OCI-LY7 (cell line): ENCODE results near the gene RYK. TPM values are rescaled to one million over a fixed set of nuclear protein-coding genes. Genes with fewer than 3 reads are reported as not detected.

Experiments
- Bru-seq: library from RNA; stranded (reverse); fragments of 400-500 nt; gene quantifications from one replicate; lab custom pipeline; 2021; lab: Mats Ljungman, UMichigan
- BruChase-seq, 2 experiments: library from RNA; stranded (reverse); fragments of 400-500 nt; gene quantifications; one replicate each; lab custom pipeline; 2021; lab: Mats Ljungman, UMichigan
- BruUV-seq: library from RNA; stranded (reverse); fragments of 400-500 nt; replicated peaks from 2 replicates; lab custom pipeline; 2021; lab: Mats Ljungman, UMichigan
- CTCF ChIA-PET: fragments of 300-600 bp; sonication (Branson Sonifier 250); formaldehyde crosslinking; loops from one replicate; lab custom pipeline; 2022; ENCODE audit warnings: antibody characterized with exemption; ENCODE audit not compliant: unreplicated experiment; lab: Charles Lee
- POLR2A ChIA-PET: fragments of 300-600 bp; sonication (Branson Sonifier 250); formaldehyde crosslinking; loops from one replicate; lab custom pipeline; 2022; ENCODE audit warnings: antibody characterized with exemption; lab: Charles Lee
- DNase-seq: peaks from one replicate; pipeline ENCODE4 v3.0.0-alpha.2; 2015; ENCODE audit warnings: low spot score
- H2AFZ ChIP-seq: fragments of 200-600 bp; sonication (generic), shearing (Covaris generic); 2 replicates; pipeline ENCODE4 v1.6.1; 2014; ENCODE audit warnings: mild to moderate bottlenecking, antibody characterized with exemption, low read length, moderate library complexity
- H3K27ac ChIP-seq: fragments of 200-600 bp; sonication (generic); 2 replicates; pipeline ENCODE4 v1.5.1; 2014; ENCODE audit warnings: mixed run types, low read depth, mild to moderate bottlenecking, moderate library complexity, low read length, inconsistent platforms; ENCODE audit not compliant: poor library complexity, severe bottlenecking
- H3K36me3 ChIP-seq: fragments of 200-600 bp; sonication (generic); 2 replicates; pipeline ENCODE4 v1.6.1; 2014; ENCODE audit warnings: mild to moderate bottlenecking, antibody characterized with exemption, low read length, moderate library complexity, mixed read lengths; ENCODE audit not compliant: insufficient read depth
- H3K4me1 ChIP-seq: fragments of 200-600 bp; sonication (generic); 2 replicates; pipeline ENCODE4 v1.5.1; 2014; ENCODE audit warnings: mild to moderate bottlenecking, low read length; ENCODE audit not compliant: insufficient read depth, poor library complexity, severe bottlenecking
- H3K4me2 ChIP-seq: fragments of 200-600 bp; sonication (generic); 2 replicates; pipeline ENCODE4 v1.6.1; 2014; ENCODE audit warnings: mild to moderate bottlenecking, low read length
- H3K4me3 ChIP-seq: fragments of 200-600 bp; sonication (generic); 2 replicates; pipeline ENCODE4 v1.5.1; 2014; ENCODE audit warnings: mild to moderate bottlenecking, low read depth, low read length; ENCODE audit not compliant: poor library complexity, severe bottlenecking
- H3K79me2 ChIP-seq: fragments of 200-600 bp; sonication (generic); 2 replicates; pipeline ENCODE4 v1.6.1; 2016; ENCODE audit warnings: low read depth, mild to moderate bottlenecking, low read length, moderate library complexity, mixed read lengths; ENCODE audit not compliant: insufficient read depth
- H3K9me2 ChIP-seq: fragments of 200-600 bp; sonication (generic); 2 replicates; pipeline ENCODE4 v1.6.1; 2016; ENCODE audit warnings: mild to moderate bottlenecking, low read length, mixed read lengths; ENCODE audit not compliant: insufficient read depth
- H3K9me3 ChIP-seq: fragments of 200-600 bp; sonication (generic); 2 replicates; pipeline ENCODE4 v1.6.1; 2014; ENCODE audit warnings: mild to moderate bottlenecking, mixed run types, low read length, mixed read lengths
- H4K20me1 ChIP-seq: fragments of 200-600 bp; sonication (generic); 2 replicates; pipeline ENCODE4 v1.6.1; 2014; ENCODE audit warnings: mild to moderate bottlenecking, antibody characterized with exemption, low read length, moderate library complexity, mixed read lengths; ENCODE audit not compliant: insufficient read depth
- EZH2phosphoT487 ChIP-seq: fragments of 200-600 bp; sonication (generic); IDR thresholded peaks from 2 replicates; pipeline ENCODE4 v1.6.1; 2018; ENCODE audit warnings: low read depth, borderline replicate concordance, mild to moderate bottlenecking, mixed run types, antibody characterized with exemption, low read length, moderate library complexity, mixed read lengths
- intact Hi-C: fragments of 100-400 bp; cut with micrococcal nuclease; formaldehyde crosslinking; loops from one replicate; pipeline ENCODE4 v1.10.0; 2022; ENCODE audit not compliant: unreplicated experiment
- long read RNA-seq: library from polyadenylated mRNA; stranded (forward); transcript quantifications from one replicate; pipeline ENCODE4 v2.0.0, GENCODE V29; 2022
- total RNA-seq, 2 experiments: library from RNA; depleted of rRNA in 1 of 2; stranded (reverse); fragments of >200 nt in 1 of 2; shearing (Covaris generic) in 1 of 2; gene quantifications; 2 replicates each; pipeline ENCODE4 v1.2.3, GENCODE V29; 2014 to 2022
- TF ChIP-seq, protein P1 (sequence below): fragments of 200-600 bp; sonication (generic); conservative IDR thresholded peaks from 2 replicates; pipeline ENCODE4 v1.5.1; 2014; ENCODE audit warnings: mild to moderate bottlenecking, antibody characterized with exemption, low read length, moderate library complexity, mixed read lengths

The RYK gene
- total RNA-seq (2014; rRNA removed; shearing (Covaris generic)): 24.8 and 25.0 TPM in 2 replicates
- 22.5 and 25.5 TPM in 2 replicates for total RNA-seq (2022)
- percentile 72 among the genes with signal in this experiment for Bru-seq, nascent RNA
- percentile 61 among the genes with signal in this experiment for BruChase-seq, experiment 1, labeled RNA remaining after a 6-hour chase
- percentile 64 among the genes with signal in this experiment for BruChase-seq, experiment 2, labeled RNA remaining after a 2-hour chase
- long read RNA-seq, transcript RYK-209 (15 exons, 2,934 nt): minor isoform, 5 of 35 reads
- long read RNA-seq, transcript RYK-201 (15 exons, 2,667 nt): major isoform, 24 of 35 reads
- long read RNA-seq, partial matches to known transcripts: 3 of 35 reads
- long read RNA-seq, other reads (novel, unspliced or antisense): 3 of 35 reads

GRCh38 chr3:134250717-134251220, at the start of gene RYK:
Gene RYK, minus strand, starts transcription at chr3:134250859. Its CDS starts 205 bp downstream, at chr3:134250654.
- Histone ChIP-seq H3K4me1 (peaks cover 10% of the 10 kb centered on the region), H3K4me2 (peak within 1 kb of the TSS; percentile 95), H4K20me1 (peaks cover 7% of the 10 kb centered on the region; the same call in 1 of the 2 replicates), H3K27ac (peak within 1 kb of the TSS; percentile 29), H3K9me3 (0 out of 2 replicates have a peak, but pooled peaks cover 7% of the 10 kb centered on the region), H3K4me3 (peak within 1 kb of the TSS; percentile 88), H3K79me2 (no peaks in the 10 kb centered on the region; the same call in 1 of the 2 replicates), H2AFZ (peak within 1 kb of the TSS; percentile 95), H3K36me3 (no peaks in the 10 kb centered on the region; the same call in 1 of the 2 replicates), H3K9me2 (no peaks in the 10 kb centered on the region)
- TF ChIP-seq, protein P1, sequence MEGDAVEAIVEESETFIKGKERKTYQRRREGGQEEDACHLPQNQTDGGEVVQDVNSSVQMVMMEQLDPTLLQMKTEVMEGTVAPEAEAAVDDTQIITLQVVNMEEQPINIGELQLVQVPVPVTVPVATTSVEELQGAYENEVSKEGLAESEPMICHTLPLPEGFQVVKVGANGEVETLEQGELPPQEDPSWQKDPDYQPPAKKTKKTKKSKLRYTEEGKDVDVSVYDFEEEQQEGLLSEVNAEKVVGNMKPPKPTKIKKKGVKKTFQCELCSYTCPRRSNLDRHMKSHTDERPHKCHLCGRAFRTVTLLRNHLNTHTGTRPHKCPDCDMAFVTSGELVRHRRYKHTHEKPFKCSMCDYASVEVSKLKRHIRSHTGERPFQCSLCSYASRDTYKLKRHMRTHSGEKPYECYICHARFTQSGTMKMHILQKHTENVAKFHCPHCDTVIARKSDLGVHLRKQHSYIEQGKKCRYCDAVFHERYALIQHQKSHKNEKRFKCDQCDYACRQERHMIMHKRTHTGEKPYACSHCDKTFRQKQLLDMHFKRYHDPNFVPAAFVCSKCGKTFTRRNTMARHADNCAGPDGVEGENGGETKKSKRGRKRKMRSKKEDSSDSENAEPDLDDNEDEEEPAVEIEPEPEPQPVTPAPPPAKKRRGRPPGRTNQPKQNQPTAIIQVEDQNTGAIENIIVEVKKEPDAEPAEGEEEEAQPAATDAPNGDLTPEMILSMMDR: no peak
- no peak for TF ChIP-seq EZH2phosphoT487
- CTCF ChIA-PET: no interaction called here
- POLR2A ChIA-PET: interaction anchor here (0.9 kb wide), 1 partner anchor 44 kb away, joined by 4 read pairs; no protein-coding TSS in a partner anchor
- intact Hi-C loops: loop anchor here (2.0 kb wide), 1 partner anchor 236 kb away; the partner anchor contains the start of gene CEP63
- no TSS peak for BruUV-seq
- DNase-seq: peak; percentile 86

DNA sequence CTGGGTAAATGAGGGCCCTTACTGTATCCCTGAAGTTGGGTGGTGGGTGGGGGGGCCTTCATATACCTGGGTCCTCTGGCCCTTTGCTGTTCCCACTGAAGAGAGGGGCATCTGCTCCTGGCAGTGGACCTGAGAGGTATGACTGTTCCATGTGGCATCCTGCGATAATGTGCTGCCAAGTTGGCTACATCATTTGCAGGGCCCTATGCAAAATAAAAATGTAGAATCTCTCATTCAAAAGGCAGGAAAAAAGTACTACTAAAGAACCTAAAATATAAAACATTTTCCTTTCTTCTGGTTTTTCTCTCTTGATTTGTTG, 49.2 kb upstream of the RYK start:
- no peaks in the 10 kb centered on the region for H4K20me1 ChIP-seq
- H3K4me2 ChIP-seq: no peak overlapping the region
- no peaks in the 10 kb centered on the region for H3K9me2 ChIP-seq
- POLR2A ChIA-PET: no interaction called here
- H3K27ac ChIP-seq: no peak overlapping the region
- no TSS peak for BruUV-seq
- H3K9me3 ChIP-seq: peaks cover 7% of the 10 kb centered on the region; the same call in 1 of the 2 replicates
- no peak for TF ChIP-seq EZH2phosphoT487
- CTCF ChIA-PET: no interaction called here
- H3K36me3 ChIP-seq: no peaks in the 10 kb centered on the region
- no peak for DNase-seq
- no peaks in the 10 kb centered on the region for H3K4me1 ChIP-seq
- H2AFZ ChIP-seq: no peak overlapping the region
- H3K4me3 ChIP-seq: no peak overlapping the region
- intact Hi-C loops: no loop called here
- H3K79me2 ChIP-seq: no peaks in the 10 kb centered on the region

GRCh38 chr3:134299185-134299887, 48.7 kb upstream of the RYK start:
- no peak overlapping the region for H3K4me2 ChIP-seq
- intact Hi-C loops: no loop called here

More at GRCh38 chr3:134299185-134299887, 48.7 kb upstream of the RYK start:
- no peak overlapping the region for H2AFZ ChIP-seq
- H3K36me3 ChIP-seq: no peaks in the 10 kb centered on the region
- H3K4me3 ChIP-seq: no peak overlapping the region
- no TSS peak for BruUV-seq
- peaks cover 7% of the 10 kb centered on the region; the same call in 1 of the 2 replicates for H3K9me3 ChIP-seq
- CTCF ChIA-PET: no interaction called here
- POLR2A ChIA-PET: no interaction called here
- DNase-seq: no peak
- no peaks in the 10 kb centered on the region for H3K79me2 ChIP-seq
- H4K20me1 ChIP-seq: no peaks in the 10 kb centered on the region
- H3K4me1 ChIP-seq: no peaks in the 10 kb centered on the region
- no peaks in the 10 kb centered on the region for H3K9me2 ChIP-seq
- no peak for TF ChIP-seq EZH2phosphoT487
- TF ChIP-seq, protein P1: no peak
- H3K27ac ChIP-seq: no peak overlapping the region
